Measurements from ENCODE around the gene GPR55.

GPR55 gene

DNA sequence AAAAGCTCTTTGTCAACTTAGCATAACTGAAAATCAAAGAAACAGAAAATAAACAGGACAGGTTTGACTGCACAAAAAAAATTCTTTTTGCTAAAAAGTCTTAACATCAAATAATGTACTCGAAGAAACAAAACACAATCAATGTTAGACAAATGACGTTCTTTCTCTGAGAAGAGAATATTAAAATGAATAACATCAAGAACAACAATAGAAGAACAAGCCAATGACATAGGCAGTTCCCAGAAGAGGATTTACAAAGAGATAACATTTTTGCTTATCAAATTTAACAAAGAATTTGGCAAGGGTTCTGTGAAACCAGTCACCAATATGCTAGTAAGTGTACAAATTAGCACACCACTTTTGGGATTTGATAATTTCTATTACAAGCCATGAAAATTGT lies 5.8 kb downstream of the GPR55 start:
- no peak for DNase-seq (ENCODE audit: low read depth)

DNA sequence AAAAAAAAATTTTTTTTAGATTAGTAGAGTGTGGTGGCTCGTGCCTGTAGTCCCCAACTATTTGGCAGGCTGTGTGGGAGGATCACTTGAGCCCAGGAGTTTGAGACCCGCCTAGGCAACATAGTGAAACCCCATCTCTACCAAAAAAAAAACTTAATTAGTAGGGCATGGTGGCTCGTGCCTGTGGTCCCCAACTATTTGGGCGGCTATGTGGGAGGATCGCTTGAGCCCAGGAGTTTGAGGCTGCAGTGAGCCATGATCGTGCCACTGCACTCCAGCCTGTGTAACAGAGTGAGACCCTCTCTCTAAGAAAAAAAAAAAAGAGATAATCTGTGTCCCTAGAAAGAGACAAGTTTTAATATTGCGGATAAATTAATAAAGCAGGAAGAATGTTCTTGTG lies 8.8 kb downstream of the GPR55 start:
- DNase-seq (ENCODE audit: low read depth), result no peak

DNA sequence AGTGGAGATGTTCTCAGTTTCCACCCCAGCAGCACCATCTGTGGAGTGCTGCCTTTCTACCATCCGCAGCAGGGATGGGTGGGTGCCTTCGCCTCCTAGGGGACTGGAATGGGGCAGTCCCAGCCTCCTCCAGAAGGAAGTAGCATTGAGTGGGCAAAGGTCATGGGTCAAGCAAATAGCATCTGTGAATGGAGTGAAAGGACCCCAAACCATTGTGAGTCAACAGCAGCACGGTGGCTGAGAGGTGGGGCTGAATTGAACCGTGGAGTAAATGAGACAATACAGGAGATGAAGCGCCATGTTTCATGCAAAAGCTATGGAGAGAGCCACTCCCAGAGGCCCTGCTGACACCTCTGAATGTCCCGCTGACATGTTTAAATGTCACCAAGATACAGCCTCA lies 9.7 kb downstream of the GPR55 start:
- no peak for DNase-seq (ENCODE audit: low read depth)

DNA sequence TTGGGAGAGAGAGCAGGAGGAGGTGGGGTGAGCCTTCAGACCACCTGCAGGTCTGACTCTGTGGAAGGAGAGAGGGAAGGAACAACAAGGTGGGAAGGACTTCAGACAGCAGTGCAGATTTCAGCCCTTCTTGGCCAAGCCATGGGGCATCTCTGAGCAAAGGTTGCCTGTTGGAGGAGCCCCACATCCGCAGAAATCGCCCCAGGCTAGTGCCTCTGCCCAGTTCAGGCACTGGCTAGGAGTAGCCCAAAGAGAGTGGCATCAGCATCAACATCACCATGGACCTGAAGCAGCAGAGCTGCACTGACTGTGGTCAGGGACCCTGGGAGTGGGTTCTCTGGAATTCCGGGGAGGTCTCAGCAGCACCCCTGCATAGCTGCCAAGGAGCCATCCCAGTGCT lies 10.2 kb downstream of the GPR55 start:
- DNase-seq (ENCODE audit: low read depth), result no peak

DNA sequence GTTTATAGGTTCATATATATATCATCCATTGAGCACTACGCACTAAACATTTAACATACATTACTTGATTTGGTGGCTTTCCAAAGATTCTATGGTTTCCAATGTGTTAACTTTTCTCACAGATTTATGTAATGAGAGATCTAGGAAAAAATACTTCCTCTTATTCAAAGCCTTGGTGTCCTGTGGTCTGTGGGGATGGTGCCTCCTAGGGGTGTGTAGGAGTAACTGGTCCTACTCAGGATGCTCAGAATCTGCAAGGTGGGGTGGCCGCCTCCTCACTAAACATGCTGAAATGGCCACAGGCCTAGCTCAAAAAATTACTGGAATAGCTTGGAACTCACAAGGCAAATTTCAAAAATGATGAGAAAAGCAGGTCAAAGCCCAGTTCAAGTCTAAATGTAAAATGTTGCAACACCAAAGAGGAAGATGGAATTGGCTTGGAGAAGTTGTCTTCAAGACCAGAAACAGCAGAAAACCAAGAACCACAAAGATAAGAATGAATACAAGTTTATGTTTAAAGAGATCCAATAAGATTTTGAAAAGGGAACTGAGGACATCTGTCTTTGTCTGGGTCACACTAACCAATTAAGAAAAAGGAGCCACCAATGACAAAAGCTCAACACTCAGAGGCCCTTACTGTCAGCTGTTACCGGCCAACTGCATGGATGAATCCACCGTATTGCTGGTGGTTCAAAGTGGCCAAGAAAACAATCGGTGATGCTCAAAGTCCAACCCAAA lies 11.5 kb downstream of the GPR55 start:
- DNase-seq (ENCODE audit: low read depth), result no peak

DNA sequence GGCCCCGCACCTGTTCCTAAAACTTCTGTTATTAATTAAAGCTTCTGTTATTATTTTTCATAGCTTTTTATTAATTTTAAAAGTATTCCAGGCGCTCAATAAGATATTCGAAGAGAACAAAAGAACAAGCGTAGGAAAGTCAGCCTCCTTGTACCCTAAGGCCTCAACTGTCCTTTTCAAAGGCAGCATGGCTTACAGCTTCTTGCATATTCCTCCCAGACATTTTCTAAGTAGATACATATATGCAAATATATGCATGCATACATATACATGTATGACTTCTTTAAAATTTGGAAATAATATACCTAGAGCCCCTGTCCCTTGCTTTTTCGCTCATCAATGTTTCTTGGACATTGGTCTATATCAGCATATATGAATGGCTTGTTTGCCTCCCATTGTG lies 12.3 kb downstream of the GPR55 start:
- no peak for DNase-seq (ENCODE audit: low read depth)

DNA sequence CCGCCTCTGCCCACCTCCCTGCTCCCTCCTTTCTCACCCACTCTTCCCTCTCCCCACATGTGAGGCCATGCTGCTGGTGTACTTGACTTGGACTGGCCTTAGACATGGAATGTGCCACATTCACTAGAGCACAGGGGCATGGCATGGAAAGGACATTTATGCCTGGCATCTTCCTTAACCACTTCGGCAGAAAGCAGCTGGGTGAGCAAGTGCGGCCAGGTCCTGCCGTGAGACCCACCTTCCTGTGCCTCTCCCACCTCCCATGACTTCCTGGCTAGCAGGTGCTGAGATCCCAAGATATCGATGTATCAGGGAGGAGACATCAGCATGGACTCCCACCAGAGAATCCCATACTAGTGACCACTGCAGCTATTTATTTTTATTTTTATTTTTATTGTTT lies 13.0 kb downstream of the GPR55 start:
- DNase-seq (ENCODE audit: low read depth), result no peak

DNA sequence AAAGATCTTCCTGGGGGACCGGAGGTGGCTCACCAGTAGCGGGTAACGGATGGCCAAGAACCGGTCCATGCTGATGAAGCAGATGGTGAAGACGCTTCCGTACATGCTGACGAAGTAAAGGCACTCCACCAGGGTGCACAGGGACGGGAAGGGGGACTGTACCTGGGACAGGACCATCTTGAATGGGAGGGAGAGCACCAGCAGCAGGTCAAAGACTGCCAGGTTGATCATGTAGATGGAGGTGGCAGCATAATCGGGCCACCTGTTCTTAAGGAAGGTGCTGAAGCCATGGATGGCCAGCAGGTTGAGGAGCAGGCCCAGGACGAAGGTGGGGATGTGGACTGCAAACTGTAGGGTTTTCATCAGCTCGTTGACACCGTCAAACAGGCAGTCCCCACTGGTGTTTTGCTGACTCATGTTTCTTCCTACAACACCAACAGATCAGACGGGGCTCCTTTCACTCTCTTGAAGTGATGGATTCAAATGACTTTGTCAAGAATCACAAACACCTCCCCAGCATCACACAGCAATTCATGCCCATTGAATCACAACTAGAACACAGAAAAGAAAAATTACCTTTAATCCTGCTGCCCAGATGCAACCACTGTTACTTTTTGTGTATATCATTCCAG lies 14.4 kb downstream of the GPR55 start:
- DNase-seq (ENCODE audit: low read depth), result no peak

DNA sequence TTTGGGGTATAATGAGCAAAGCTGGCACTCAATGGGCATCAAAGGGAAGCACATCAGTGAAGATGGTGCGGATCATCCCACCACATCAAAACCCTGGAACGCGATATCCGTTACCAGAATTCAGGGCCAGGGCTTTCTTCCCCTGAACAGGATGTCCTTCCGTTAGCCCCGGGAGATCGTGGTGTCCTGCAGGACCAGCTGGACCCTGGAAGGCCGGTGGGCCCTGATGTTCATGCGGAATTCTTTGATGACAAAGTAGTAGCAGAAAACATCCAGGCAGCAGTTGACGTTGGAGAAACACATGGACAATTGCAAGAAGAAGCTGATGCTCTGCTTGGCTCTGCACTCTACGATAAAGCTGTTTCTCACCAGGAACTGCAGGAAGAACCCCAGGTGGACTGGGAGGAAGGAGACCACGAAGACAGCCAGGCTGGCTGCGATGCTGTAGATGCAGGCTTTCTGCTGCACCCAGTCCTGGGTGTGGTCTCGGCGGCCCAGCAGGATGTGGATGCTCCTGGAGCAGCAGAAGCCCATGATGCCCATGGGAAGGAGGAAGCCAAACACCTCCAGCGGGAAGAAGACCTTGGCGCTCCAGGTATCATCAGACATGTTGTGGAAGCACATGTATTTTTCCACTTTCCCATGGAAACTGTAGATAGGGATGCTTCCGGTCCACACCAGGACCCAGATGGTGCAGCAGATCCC lies 15.0 kb downstream of the GPR55 start:
- no peak for DNase-seq (ENCODE audit: low read depth)

DNA sequence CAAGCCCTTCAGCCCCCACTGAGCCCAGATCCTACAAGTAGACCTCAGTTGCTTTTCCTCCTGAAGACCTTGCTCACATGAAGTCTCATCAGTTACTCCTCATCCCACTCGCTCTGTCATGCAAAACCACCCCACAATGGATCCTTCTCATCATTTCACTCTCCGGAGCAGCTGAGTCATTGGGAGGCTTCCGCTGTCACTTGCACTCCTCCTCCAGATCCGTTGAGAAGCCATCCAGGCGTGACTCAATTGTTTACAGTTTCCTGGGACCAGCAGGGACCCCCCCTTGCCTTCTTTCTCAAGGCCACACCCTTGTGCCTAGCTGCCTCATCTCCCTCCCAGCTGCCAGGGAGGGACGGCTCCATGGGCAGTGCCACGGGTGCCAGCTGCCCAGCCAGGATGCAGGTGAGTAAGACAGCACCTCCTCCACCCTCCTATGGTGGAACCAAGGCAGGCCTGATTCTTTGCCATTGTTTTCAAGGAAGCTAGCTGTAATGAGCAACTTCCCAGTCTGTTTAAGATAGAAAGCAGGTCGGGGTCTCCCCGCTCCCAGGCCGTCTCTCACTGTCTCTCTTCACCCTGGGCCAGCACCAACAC lies 16.3 kb downstream of the GPR55 start:
- no peak for DNase-seq (ENCODE audit: low read depth)

DNA sequence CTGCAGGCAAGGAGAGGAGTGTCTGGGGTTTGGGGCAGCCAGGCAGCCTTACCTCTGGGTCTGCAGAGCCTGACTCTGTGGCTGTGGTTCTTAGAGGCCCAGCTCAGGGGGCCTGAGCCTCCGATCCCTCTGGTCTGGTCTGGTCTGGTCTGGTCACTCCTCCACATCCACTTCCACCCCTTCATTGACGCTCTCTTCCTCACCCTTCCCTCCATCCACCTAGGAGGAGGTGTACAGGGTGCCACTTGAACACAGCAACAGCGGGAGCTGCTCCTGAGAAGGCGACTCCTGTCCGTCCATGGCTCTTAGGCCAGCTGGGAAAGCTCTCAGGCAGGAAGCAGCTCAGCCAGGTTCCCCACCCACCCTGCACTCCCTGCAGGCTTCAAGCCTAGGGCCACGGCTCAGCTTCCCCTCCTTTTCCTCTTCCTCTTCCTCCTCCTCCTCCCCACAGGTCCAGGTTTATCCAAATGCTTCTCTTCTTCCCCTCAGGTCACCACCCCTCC lies 16.9 kb downstream of the GPR55 start:
- no peak for DNase-seq (ENCODE audit: low read depth)

DNA sequence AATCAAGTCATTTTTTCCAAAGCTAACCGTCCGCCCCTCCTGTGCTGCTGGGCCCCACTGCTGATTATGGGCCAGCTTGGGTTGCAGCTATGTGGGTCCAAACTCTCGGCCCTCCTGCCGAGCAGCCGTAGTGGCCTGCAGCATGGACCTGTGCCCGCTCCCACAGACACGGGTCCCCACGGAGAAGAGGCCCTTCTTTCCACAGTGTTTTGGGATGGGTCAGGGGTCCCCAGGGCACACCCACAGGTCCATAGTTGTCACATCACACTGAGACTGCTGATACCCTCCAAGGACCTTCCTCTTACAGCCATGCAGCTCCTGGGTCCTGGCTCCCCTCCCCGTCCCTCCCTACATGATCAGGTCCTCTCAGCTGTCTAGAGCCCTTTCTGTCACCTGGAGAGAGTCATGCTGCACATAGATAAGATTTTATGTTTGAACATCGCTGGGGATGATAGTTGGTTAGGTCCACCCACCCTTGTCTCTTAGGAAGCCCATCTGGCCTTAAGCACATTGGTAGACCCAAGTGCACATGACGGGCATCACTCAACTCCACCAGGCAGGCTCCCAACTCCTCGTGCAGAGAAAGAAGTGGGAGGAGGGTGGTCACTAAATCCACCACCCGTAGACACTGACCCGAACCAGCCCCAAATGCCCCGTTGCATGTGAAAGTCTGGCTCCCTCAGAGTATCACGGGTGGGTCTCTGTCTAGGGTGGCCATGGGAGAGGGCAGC lies 17.5 kb downstream of the GPR55 start:
- no peak for DNase-seq (ENCODE audit: low read depth)

DNA sequence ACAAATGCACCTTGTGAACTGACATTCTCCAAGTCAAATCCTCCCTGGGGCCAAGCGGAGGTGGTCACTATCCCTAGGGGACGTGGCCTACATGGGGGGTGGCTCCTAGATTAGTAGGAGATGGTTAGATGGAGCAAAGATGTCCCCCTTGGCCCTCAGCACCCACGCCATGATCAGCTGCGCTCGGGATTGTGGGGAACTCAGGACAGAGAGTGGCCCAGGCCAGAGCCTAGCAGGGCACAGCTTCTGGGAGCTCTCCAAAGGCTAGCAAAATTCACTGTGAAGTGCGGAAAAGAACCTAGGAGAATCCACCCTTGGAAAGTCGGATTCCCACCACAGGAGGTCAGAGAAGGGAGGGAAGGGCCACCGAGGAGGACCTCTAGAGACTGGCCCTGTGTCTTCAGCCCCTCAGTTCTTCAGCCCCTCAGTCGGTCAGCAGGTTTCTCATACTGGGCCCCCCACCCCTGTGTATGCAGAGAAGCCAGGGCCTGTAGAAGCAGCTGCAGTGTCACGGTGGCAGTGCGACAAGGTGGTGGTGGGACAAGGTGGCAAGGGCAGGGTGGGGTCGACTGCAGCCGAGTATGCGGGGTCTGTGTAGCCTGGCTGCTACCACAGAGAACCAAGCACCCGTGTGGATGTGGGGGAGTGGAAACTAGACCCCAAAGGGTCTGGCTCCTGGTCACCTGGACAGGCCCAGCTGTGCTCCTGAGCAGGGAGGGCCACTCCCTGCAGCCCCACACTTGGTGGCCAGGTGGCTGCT lies 18.4 kb downstream of the GPR55 start:
- DNase-seq (ENCODE audit: low read depth), result no peak

DNA sequence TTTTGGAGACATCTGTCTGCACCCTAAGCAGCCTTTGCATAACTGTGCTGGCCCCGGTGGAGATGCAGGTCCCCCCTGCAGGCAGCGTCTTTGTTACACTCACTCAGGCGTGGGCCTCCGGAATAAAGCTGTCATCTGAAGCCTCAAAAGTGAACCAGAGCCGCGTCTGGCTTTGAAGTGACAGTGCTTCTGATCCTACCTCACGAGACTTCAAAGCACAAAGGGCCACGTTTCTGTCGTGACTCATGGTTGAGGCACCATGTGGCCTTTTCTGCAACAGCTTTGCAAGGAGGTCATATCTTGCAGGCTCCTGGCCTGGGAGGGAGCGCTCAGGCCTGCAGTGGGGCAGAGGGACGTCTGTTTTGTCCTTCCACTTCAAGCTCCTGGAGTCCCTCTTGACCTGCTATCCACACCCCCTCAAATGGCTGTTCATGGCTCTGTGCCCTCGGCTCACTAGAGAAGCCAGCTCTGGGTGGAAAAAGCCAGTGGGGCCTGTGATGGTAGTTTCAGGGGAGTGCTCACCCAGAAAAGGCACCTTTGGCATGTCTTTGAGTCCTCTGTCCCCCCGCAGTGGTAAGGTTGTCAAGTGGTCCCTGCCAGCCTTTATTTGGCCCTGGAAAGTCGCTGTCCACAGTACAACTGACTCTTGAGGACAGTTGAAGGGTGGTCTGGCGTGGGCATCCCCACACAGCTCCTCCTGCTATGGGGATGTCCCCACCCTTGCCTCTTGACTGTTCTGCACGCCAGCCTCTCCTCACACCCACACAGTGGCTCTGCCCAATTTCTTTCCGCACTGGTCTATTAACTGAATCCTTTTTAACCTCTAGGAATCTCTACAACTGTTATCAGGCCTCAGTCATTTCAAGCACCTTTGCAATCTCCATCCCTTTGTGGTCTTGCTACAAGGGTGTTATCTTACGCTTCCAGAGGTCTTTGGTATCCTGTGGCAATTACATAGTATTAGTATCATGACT lies 19.3 kb downstream of the GPR55 start:
- no peak for DNase-seq (ENCODE audit: low read depth)

DNA sequence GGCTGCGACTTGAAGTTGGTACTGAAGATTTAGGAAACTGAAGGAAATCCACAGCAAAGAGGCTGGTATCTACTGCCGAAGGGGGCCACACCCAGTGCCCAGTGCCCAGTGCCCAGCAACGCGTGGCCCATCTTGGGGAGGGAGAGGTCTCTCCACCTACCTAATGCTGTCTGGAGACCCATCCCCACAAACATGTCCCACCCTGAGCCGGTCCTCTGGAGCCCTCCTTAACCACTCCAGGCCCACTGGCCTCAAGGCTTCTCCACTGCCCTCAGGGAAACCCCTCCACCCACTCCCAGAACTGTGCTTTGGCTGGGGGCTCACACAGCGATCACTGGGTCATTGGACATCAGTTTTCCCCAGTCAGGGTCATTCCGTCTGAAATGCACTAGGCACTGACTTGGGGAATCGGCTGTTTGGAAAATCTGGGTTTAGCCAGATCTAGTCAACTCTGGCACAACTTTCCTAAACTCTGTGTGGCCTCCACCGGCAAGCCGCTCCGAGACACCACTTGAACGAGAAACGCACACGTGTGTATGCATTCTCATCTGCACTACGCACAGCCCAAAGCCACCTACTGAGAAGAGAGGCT lies 20.1 kb downstream of the GPR55 start:
- no peak for DNase-seq (ENCODE audit: low read depth)

DNA sequence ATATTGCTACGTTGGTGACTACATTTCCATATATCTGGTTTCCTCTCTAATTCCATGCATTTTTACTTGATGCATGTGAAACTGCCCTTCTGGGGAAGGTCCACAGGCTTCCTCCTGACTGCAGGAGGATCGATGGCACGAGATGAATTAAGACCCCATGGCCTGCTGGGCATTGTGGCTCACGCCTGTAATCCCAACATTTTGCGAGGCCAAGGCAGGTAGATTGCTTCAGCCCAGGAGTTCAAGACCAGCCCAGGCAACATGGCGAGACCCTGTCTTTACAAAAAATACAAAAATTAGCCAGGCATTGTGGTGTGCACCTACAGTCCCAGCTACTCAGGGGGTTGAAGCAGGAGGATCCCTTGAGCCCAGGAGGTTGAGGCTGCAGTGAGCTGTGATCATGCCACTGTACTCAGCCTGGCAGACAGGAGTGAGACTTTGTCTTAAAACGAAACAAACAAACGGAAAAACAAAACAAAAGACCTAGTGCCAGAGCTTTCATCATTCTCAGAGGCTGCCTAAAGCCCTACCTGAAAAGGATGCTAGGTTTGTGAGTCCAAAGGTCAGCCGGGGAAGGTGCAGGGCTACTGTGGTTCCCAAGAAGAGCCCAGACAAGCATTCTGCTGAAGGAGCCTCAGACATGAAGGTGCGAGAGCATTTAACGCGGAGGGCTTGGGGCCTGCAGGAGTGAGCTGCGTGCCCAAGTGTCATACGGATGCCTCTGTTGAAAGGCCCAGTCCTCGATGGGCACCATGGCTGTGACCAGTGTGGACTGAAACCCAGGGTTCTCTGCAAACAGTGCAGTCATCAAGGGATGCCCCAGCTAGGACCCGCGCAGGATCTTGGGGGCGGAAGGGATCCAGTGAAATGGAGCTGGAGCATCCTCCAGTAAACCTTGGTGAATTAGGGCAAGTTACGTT lies 21.6 kb downstream of the GPR55 start:
- no peak for DNase-seq (ENCODE audit: low read depth)

DNA sequence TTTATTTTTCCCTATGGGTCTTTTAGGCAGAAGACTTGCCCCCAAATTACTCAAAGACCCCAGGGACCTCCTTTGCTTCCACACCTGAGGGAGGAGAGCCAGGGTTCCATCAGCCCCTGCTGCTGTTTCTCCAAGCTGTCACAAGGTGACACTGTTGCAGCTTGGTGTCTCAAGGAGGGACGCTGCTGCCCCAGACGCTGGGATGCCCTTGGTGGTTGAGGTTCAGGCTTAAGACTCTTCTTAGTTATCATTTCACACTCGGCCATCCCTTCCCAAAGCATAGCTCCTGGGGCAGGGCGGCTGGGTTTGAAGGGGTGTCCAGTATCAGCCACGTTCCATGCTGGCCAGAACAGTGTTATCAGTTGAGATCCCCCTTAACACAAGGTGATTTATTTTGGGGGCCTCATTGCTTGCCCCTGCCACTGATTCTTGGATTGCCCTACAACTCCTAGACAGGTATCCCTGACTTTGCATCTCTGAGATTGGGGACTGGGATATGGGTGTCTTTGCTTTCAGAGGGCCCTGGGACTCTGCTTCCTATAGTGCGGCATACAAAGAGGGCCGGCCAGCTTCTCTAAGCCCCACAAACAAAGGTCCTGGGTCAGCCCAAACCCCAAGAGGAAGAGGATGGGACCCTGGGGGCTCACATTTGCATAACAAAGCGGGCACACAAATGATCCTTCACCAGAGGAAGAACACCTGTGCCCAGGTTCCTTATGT lies 22.7 kb downstream of the GPR55 start:
- no peak for DNase-seq (ENCODE audit: low read depth)

DNA sequence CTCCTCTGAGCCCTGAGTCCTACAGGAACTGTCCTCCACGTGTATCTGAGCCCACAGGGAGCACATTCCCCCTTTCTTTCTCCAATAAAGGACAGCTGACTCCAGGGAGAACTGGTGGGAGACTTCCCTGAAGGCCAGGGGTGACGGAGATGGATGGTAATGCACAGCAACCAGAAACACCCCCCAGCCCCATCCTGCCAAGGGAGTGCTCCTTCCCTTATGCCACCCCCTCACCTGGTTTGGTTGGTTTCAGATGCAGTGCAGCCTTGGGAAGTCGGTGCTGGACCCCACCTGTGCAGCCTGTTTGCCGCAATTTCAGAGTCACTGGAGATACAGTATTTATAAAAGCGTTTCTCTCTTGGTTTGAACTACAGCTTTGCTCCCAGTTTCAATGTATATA lies 24.0 kb downstream of the GPR55 start:
- DNase-seq (ENCODE audit: low read depth), result no peak

Data from HS-27A (cell line).